GM23338 (cell line): ENCODE results near the gene NTM. TPM values are rescaled to one million over a fixed set of nuclear protein-coding genes. Genes with fewer than 3 reads are reported as not detected.

Experiments used
- ATAC-seq: fragments of 200-7000 bp; cut with Tn5 transposase; 3 replicates; pipeline ENCODE4 v1.9.1; 2020
- DNase-seq: peaks from one replicate; pipeline ENCODE4 v3.0.0-alpha.2; 2015; ENCODE audit warnings: low spot score
- H2AFZ ChIP-seq: fragments of 200-600 bp; sonication (generic); 2 replicates; pipeline ENCODE4 v1.8.0; 2016; ENCODE audit warnings: antibody characterized with exemption, mild to moderate bottlenecking, moderate library complexity
- H3F3A ChIP-seq: fragments of 200-600 bp; sonication (generic); replicated peaks from 2 replicates; pipeline ENCODE4 v1.8.0; 2017; ENCODE audit warnings: antibody characterized with exemption, mixed run types, low read depth
- H3K27ac ChIP-seq: fragments of 200-600 bp; sonication (generic); 2 replicates; pipeline ENCODE4 v1.6.1; 2016; ENCODE audit warnings: low read depth
- H3K27me3 ChIP-seq: fragments of 200-600 bp; sonication (generic); 2 replicates; pipeline ENCODE4 v1.8.0; 2016; ENCODE audit warnings: mild to moderate bottlenecking, mixed run types, moderate library complexity; ENCODE audit not compliant: insufficient read depth
- H3K36me3 ChIP-seq: fragments of 200-600 bp; sonication (generic); 2 replicates; pipeline ENCODE4 v1.8.0; 2016; ENCODE audit warnings: mild to moderate bottlenecking; ENCODE audit not compliant: insufficient read depth
- H3K4me1 ChIP-seq: fragments of 200-600 bp; sonication (generic); 2 replicates; pipeline ENCODE4 v1.8.0; 2016; ENCODE audit warnings: mild to moderate bottlenecking, moderate library complexity; ENCODE audit not compliant: insufficient read depth
- H3K4me2 ChIP-seq: fragments of 200-600 bp; sonication (generic); 2 replicates; pipeline ENCODE4 v1.7.1; 2017; ENCODE audit warnings: mixed run types
- H3K4me3 ChIP-seq: fragments of 200-600 bp; sonication (generic); 2 replicates; pipeline ENCODE4 v1.6.1; 2016; ENCODE audit warnings: mixed run types
- H3K79me2 ChIP-seq: fragments of 200-600 bp; sonication (generic); replicated peaks from 2 replicates; pipeline ENCODE4 v1.8.0; 2017; ENCODE audit warnings: mild to moderate bottlenecking; ENCODE audit not compliant: insufficient read depth
- H3K9me2 ChIP-seq: fragments of 200-600 bp; sonication (generic); 2 replicates; pipeline ENCODE4 v1.8.0; 2017; ENCODE audit not compliant: insufficient read depth
- H4K20me1 ChIP-seq: fragments of 200-600 bp; sonication (generic); replicated peaks from 2 replicates; pipeline ENCODE4 v1.8.0; 2017; ENCODE audit warnings: mild to moderate bottlenecking; ENCODE audit not compliant: insufficient read depth
- H3K27ac Mint-ChIP-seq: 2 replicates; pipeline ENCODE4 v1.8.0; 2020; ENCODE audit warnings: inconsistent platforms, mild to moderate bottlenecking, moderate library complexity, mixed read lengths
- H3K27me3 Mint-ChIP-seq: 3 replicates; pipeline ENCODE4 v1.8.0; 2022; ENCODE audit warnings: low read depth, mild to moderate bottlenecking, moderate library complexity, mixed read lengths, inconsistent platforms; ENCODE audit not compliant: insufficient read depth, poor library complexity
- H3K36me3 Mint-ChIP-seq: 3 replicates; pipeline ENCODE4 v1.8.0; 2021; ENCODE audit warnings: low read depth, mild to moderate bottlenecking, inconsistent platforms, moderate library complexity, mixed read lengths
- H3K4me1 Mint-ChIP-seq: 3 replicates; pipeline ENCODE4 v1.8.0; 2020; ENCODE audit warnings: mild to moderate bottlenecking, inconsistent platforms, mixed read lengths
- H3K4me3 Mint-ChIP-seq: 3 replicates; pipeline ENCODE4 v1.8.0; 2021; ENCODE audit warnings: moderate library complexity, mild to moderate bottlenecking, inconsistent platforms, mixed read lengths
- H3K9me3 Mint-ChIP-seq: 3 replicates; pipeline ENCODE4 v1.8.0; 2020; ENCODE audit warnings: moderate library complexity, mild to moderate bottlenecking, inconsistent platforms, mixed read lengths
- CREB1 ChIP-seq: fragments of 250-450 bp; sonication (Bioruptor Pico); IDR thresholded peaks from 2 replicates; pipeline ENCODE4 v1.5.0; 2020; ENCODE audit warnings: low read depth, mild to moderate bottlenecking, moderate library complexity
- CTCF ChIP-seq, 2 experiments: fragments of 200-600 bp in 1 of 2; sonication (generic) in 1 of 2; conservative IDR thresholded peaks; 2 replicates each; pipeline versions ENCODE4 v1.5.1 to v1.6.1; 2016 to 2017; ENCODE audit warnings: antibody characterized with exemption in 2 of 2, low read depth in 2 of 2, mild to moderate bottlenecking in 2 of 2, moderate library complexity in 1 of 2
- ETS1 ChIP-seq: IDR thresholded peaks from 2 replicates; pipeline ENCODE4 v1.6.1; 2016; ENCODE audit warnings: antibody characterized with exemption
- JUNB ChIP-seq: IDR thresholded peaks from one replicate; pipeline ENCODE4 v1.6.1; 2016; ENCODE audit warnings: antibody characterized with exemption; ENCODE audit not compliant: unreplicated experiment
- NANOG ChIP-seq: IDR thresholded peaks from 2 replicates; pipeline ENCODE4 v1.6.1; 2016; ENCODE audit warnings: antibody characterized with exemption, borderline replicate concordance
- POLR2AphosphoS5 ChIP-seq: IDR thresholded peaks from 2 replicates; pipeline ENCODE4 v1.6.1; 2016; ENCODE audit warnings: antibody characterized with exemption, low read depth
- REST ChIP-seq: IDR thresholded peaks from one replicate; pipeline ENCODE4 v1.6.1; 2018; ENCODE audit warnings: antibody characterized with exemption; ENCODE audit not compliant: unreplicated experiment
- STAT1 ChIP-seq: IDR thresholded peaks from one replicate; pipeline ENCODE4 v1.6.1; 2016; ENCODE audit warnings: antibody characterized with exemption; ENCODE audit not compliant: unreplicated experiment
- ZNF114 ChIP-seq: fragments of 250-450 bp; sonication (Bioruptor Pico); IDR thresholded peaks from 2 replicates; pipeline ENCODE4 v1.5.0; 2020; ENCODE audit warnings: mild to moderate bottlenecking, moderate library complexity
- ZNF462 ChIP-seq: fragments of 250-450 bp; sonication (Bioruptor Pico); IDR thresholded peaks from 2 replicates; pipeline ENCODE4 v1.5.0; 2020; ENCODE audit warnings: mild to moderate bottlenecking, moderate library complexity
- polyA plus RNA-seq: library from polyadenylated mRNA; unstranded; fragments of >200 nt; fragmentation: Nextera tagmentation; extraction: Ambion mirVana; gene quantifications from 2 replicates; pipeline ENCODE4 v1.2.1, GENCODE V29; 2016
- total RNA-seq: library from RNA; depleted of rRNA; stranded (reverse); fragments of >200 nt; shearing (Covaris generic); gene quantifications from 2 replicates; pipeline ENCODE4 v1.2.3, GENCODE V29; 2014

NTM gene
- total and polyA plus RNA-seq, 2 experiments from 2014 or later: 10.6 to 14.6 TPM

GRCh38 chr11:131925829-131926228 lies 555.4 kb downstream of the NTM start:
- no peak for DNase-seq
- no peaks in the 10 kb centered on the region for H3K9me3 Mint-ChIP-seq
- no peak overlapping the region for H3K4me2 ChIP-seq
- no peak overlapping the region for H3K27ac ChIP-seq
- TF ChIP-seq CREB1 (CRISPR knock-in tag) (no peak), NANOG (no peak), REST (peak; percentile 10), ZNF114 (no peak), JUNB (no peak), CTCF (conservative IDR thresholded peaks at IDR 0.05; ENCODE audit: low read depth in 2 of 2) (no peak), POLR2AphosphoS5 (no peak), STAT1 (no peak)
- no peak; the same call in 2 of the 3 replicates for ATAC-seq
- H3K27me3 ChIP-seq: no peaks in the 10 kb centered on the region
- H4K20me1 ChIP-seq: no peaks in the 10 kb centered on the region
- H3K9me2 ChIP-seq: no peaks in the 10 kb centered on the region
- H3K27me3 Mint-ChIP-seq: no peaks in the 10 kb centered on the region
- H3K4me1 Mint-ChIP-seq: peaks cover 29% of the 10 kb centered on the region
- H3K27ac Mint-ChIP-seq: no peak overlapping the region
- no peak overlapping the region for H3K4me3 Mint-ChIP-seq
- no peaks in the 10 kb centered on the region for H3K36me3 ChIP-seq
- no peak overlapping the region for H3K4me3 ChIP-seq
- peaks cover 13% of the 10 kb centered on the region for H3K4me1 ChIP-seq
- no peaks in the 10 kb centered on the region; the same call in 1 of the 2 replicates for H3K79me2 ChIP-seq
- no peaks in the 10 kb centered on the region; the same call in 2 of the 3 replicates for H3K36me3 Mint-ChIP-seq
- H3F3A ChIP-seq: no peaks in the 10 kb centered on the region
- H2AFZ ChIP-seq: no peak overlapping the region

- Histone ChIP-seq H3K4me3 (no peak overlapping the region), H3K27me3 (no peaks in the 10 kb centered on the region), H3F3A (no peaks in the 10 kb centered on the region), H4K20me1 (no peaks in the 10 kb centered on the region; the same call in 1 of the 2 replicates), H3K4me1 (peaks cover 13% of the 10 kb centered on the region), H3K9me2 (no peaks in the 10 kb centered on the region), H3K79me2 (no peaks in the 10 kb centered on the region), H3K27ac (no peak overlapping the region), H2AFZ (no peak overlapping the region; the same call in 1 of the 2 replicates), H3K4me2 (no peak overlapping the region), H3K36me3 (no peaks in the 10 kb centered on the region)
- peaks cover 1% of the 10 kb centered on the region for H3K27me3 Mint-ChIP-seq
- H3K36me3 Mint-ChIP-seq: no peaks in the 10 kb centered on the region
- no peaks in the 10 kb centered on the region for H3K9me3 Mint-ChIP-seq
- peaks cover 29% of the 10 kb centered on the region for H3K4me1 Mint-ChIP-seq
- peak; percentile 77 for ATAC-seq
- H3K4me3 Mint-ChIP-seq: no peak overlapping the region
- H3K27ac Mint-ChIP-seq: no peak overlapping the region
- peak; percentile 46 for DNase-seq
- TF ChIP-seq NANOG (no peak), ETS1 (no peak), JUNB (no peak), ZNF462 (CRISPR knock-in tag) (no peak), STAT1 (no peak)
Measured at GRCh38 chr11:131928992-131929391, 558.6 kb downstream of the NTM start.
